Endothelial cell of umbilical vein (primary cell): ENCODE data around the gene SPOP. TPM values are rescaled to one million over a fixed set of nuclear protein-coding genes. Genes with fewer than 3 reads are reported as not detected.

Source experiments
- BruUV-seq: library from RNA; stranded (reverse); fragments of 400-500 nt; replicated peaks from 2 replicates; lab custom pipeline; 2021; lab: Mats Ljungman, UMichigan
- CTCF ChIA-PET: fragments of 300-600, 350-600 bp; sonication (Branson Sonifier 250); formaldehyde crosslinking; loops from one replicate; lab custom pipeline; 2021; ENCODE audit warnings: antibody characterized with exemption, inconsistent platforms; lab: Charles Lee
- POLR2A ChIA-PET: fragments of 300-600, 350-600 bp; sonication (Branson Sonifier 250); formaldehyde crosslinking; loops from one replicate; lab custom pipeline; 2021; ENCODE audit warnings: antibody characterized with exemption, inconsistent platforms; lab: Charles Lee
- DNase-seq: peaks from one replicate; pipeline ENCODE4 v3.0.0-alpha.2; 2011; ENCODE audit warnings: low read depth, low spot score
- FAIRE-seq: peaks from 2 replicates; lab custom pipeline; 2011; peaks lifted over from hg19 to GRCh38; lab: Jason Lieb, UNC
- H2AFZ ChIP-seq: 2 replicates; pipeline ENCODE4 v1.6.0; 2012; ENCODE audit warnings: low read depth, low read length, control low read depth, inconsistent platforms
- H3K27ac ChIP-seq: 2 replicates; pipeline ENCODE4 v1.5.1; 2011; ENCODE audit warnings: low read depth, mild to moderate bottlenecking, control low read depth, low read length, moderate library complexity; ENCODE audit not compliant: insufficient read depth
- H3K27me3 ChIP-seq, 2 experiments: 2 replicates each; pipeline versions ENCODE4 v1.6.0 to v1.6.1; 2011; ENCODE audit warnings: low read length in 2 of 2, mixed read lengths in 1 of 2; ENCODE audit not compliant: control insufficient read depth in 2 of 2, insufficient read depth in 2 of 2
- H3K36me3 ChIP-seq, 2 experiments: 2 replicates in 1 of 2; 3 replicates in 1 of 2; pipeline ENCODE4 v1.5.1; 2011; ENCODE audit warnings: low read length in 2 of 2, mild to moderate bottlenecking in 1 of 2, moderate library complexity in 1 of 2; ENCODE audit not compliant: control insufficient read depth in 2 of 2, insufficient read depth in 2 of 2; ENCODE audit errors: extremely low read depth in 1 of 2
- H3K4me1 ChIP-seq: 3 replicates; pipeline ENCODE4 v1.5.1; 2011; ENCODE audit warnings: mild to moderate bottlenecking, low read length; ENCODE audit not compliant: control insufficient read depth, insufficient read depth; ENCODE audit errors: extremely low read depth
- H3K4me2 ChIP-seq: 2 replicates; pipeline ENCODE4 v1.6.1; 2011; ENCODE audit warnings: low read length, control low read depth, mixed read lengths; ENCODE audit not compliant: insufficient read depth
- H3K4me3 ChIP-seq, 3 experiments: fragments of 200-600 bp in 1 of 3; sonication (generic), shearing (Covaris generic) in 1 of 3; replicated peaks in 1 of 3; 2 replicates each; pipeline ENCODE4 v1.5.1; 2011 to 2016; ENCODE audit warnings: control low read depth in 3 of 3, low read length in 3 of 3, mild to moderate bottlenecking in 2 of 3, inconsistent platforms in 1 of 3, low read depth in 1 of 3, moderate library complexity in 1 of 3; ENCODE audit not compliant: insufficient read depth in 1 of 3
- H3K79me2 ChIP-seq: 2 replicates; pipeline ENCODE4 v1.6.0; 2012; ENCODE audit warnings: low read length, inconsistent platforms; ENCODE audit not compliant: control insufficient read depth, insufficient read depth
- H3K9ac ChIP-seq: replicated peaks from 2 replicates; pipeline ENCODE3; 2011; ENCODE audit warnings: low read length, control low read depth; ENCODE audit not compliant: insufficient read depth; ENCODE audit errors: extremely low read depth
- H3K9me1 ChIP-seq: replicated peaks from 3 replicates; pipeline ENCODE4 v1.6.0; 2011; ENCODE audit warnings: mild to moderate bottlenecking, low read length; ENCODE audit not compliant: control insufficient read depth, insufficient read depth; ENCODE audit errors: extremely low read depth
- H3K9me3 ChIP-seq: replicated peaks from 2 replicates; pipeline ENCODE4 v1.5.1; 2012; ENCODE audit warnings: low read length, inconsistent platforms; ENCODE audit not compliant: control insufficient read depth, insufficient read depth
- H4K20me1 ChIP-seq: replicated peaks from 2 replicates; pipeline ENCODE3; 2011; ENCODE audit warnings: mild to moderate bottlenecking, low read length; ENCODE audit not compliant: control insufficient read depth, insufficient read depth; ENCODE audit errors: extremely low read depth
- GATA2 ChIP-seq: IDR thresholded peaks from 2 replicates; pipeline ENCODE4 v1.7.0; 2011; ENCODE audit warnings: low read depth, mild to moderate bottlenecking, moderate library complexity, mixed read lengths, low read length; ENCODE audit not compliant: insufficient read length, insufficient read depth
- MYC ChIP-seq: IDR thresholded peaks from one replicate; pipeline ENCODE4 v1.6.1; 2011; ENCODE audit warnings: mild to moderate bottlenecking, low read depth, low read length
- POLR2A ChIP-seq: IDR thresholded peaks from 2 replicates; pipeline ENCODE4 v1.6.1; 2012; ENCODE audit warnings: low read depth, mild to moderate bottlenecking, control low read depth, low read length
- POLR2AphosphoS5 ChIP-seq: IDR thresholded peaks from 2 replicates; pipeline ENCODE4 v1.6.1; 2012; ENCODE audit warnings: low read depth, mild to moderate bottlenecking, control low read depth, low read length, moderate library complexity; ENCODE audit not compliant: insufficient read depth
- dilution Hi-C: fragments of 300-500 bp; cut with MboI; formaldehyde crosslinking; loops from one replicate; pipeline ENCODE4 v1.15.0; 2019; ENCODE audit warnings: low sequenced_read_pairs; ENCODE audit not compliant: extremely low pct_ligation_motif_present
- intact Hi-C: fragments of 100-400 bp; cut with micrococcal nuclease; formaldehyde crosslinking; loops from one replicate; pipeline ENCODE4 v1.10.0; 2022
- polyA plus RNA-seq, 4 experiments: library from polyadenylated mRNA; depleted of rRNA in 3 of 4; stranded (reverse) in 3 of 4; unstranded in 1 of 4; fragments of >200 nt; gene quantifications; 2 replicates each; pipeline versions ENCODE4 v1.2.1 to v1.2.3, GENCODE V29; 2011 to 2012; ENCODE audit warnings: missing spikeins in 1 of 4
- total RNA-seq: library from RNA; stranded (reverse); gene quantifications from 2 replicates; pipeline ENCODE4 v1.2.3, GENCODE V29; 2021
- TF ChIP-seq, protein P1 (sequence below): IDR thresholded peaks from 2 replicates; pipeline ENCODE4 v1.6.1; 2011; ENCODE audit not compliant: insufficient read depth, insufficient read length
- TF ChIP-seq, protein P2 (sequence below), 2 donors: IDR thresholded peaks; 1 replicate in 1 of 2; 2 replicates in 1 of 2; pipeline ENCODE4 v1.5.1; 2011; ENCODE audit warnings: low read length in 2 of 2, mild to moderate bottlenecking in 2 of 2, moderate library complexity in 2 of 2, control low read depth in 1 of 2, inconsistent platforms in 1 of 2, low read depth in 1 of 2; ENCODE audit not compliant: insufficient read depth in 1 of 2; ENCODE audit errors: extremely low read depth in 1 of 2

SPOP gene
- total and polyA plus RNA-seq, 2 donors (not counting 3 experiments of a cell fraction or from before 2014, with no cell fraction given): 46.9 to 61.0 TPM

DNA sequence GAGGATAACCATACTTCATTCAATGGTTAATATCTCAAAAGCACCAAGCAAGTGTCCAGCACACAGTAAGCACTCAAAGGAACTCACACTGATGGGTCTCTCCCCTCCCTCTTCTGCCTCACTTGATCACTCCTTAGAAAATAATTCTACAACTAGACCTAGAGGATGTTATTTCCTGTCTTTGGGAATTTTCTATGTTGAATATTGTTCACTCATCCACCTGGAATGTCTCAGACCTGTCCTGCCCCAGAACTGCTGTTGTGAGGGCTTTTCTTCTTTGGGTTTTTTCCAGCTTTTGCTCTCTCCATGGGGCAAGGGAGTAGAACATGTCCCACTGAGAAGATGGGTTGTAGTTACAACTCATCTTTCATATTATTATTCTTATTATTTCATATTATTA lies 76.9 kb downstream of the SPOP start:
- no TSS peak for BruUV-seq
- peaks cover 8 to 17% of the 10 kb centered on the region in 2 experiments for H3K36me3 ChIP-seq
- intact Hi-C loops: no loop called here

DNA sequence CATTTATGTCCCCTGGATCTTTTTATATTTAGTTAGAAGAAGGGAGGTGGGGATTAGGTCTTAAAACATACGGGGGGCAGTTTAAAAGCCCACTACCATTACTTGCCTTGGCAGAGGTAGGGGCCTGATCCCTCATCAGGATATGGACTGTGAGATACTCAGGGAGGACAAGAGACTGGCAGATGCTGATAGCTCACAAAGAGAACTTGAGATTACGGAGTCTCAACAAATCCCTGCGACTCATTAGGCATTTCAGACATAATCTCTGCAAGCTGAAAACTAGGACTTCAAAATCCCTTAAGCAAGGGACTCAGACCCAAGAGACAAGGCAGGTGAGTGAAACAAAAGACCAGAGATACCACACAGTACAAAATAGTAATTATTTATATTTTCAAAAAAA lies 79.0 kb downstream of the SPOP start:
- POLR2A ChIA-PET: no interaction called here
- TF ChIP-seq GATA2 (no peak), POLR2AphosphoS5 (no peak)
- TF ChIP-seq, protein P1, sequence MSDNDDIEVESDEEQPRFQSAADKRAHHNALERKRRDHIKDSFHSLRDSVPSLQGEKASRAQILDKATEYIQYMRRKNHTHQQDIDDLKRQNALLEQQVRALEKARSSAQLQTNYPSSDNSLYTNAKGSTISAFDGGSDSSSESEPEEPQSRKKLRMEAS: no peak
- Histone ChIP-seq H2AFZ (no peak overlapping the region), H3K4me3 (no peak overlapping the region), H3K9me1 (no peaks in the 10 kb centered on the region), H3K9me3 (no peaks in the 10 kb centered on the region), H3K9ac (no peak overlapping the region), H3K27me3 (no peaks in the 10 kb centered on the region), H3K36me3 (peaks cover 9 to 15% of the 10 kb centered on the region in 2 experiments), H4K20me1 (no peaks in the 10 kb centered on the region), H3K79me2 (no peaks in the 10 kb centered on the region), H3K4me1 (peaks cover 7% of the 10 kb centered on the region), H3K4me2 (no peak overlapping the region), H3K27ac (no peak overlapping the region)
- DNase-seq (no peak), FAIRE-seq (no peak)
- BruUV-seq: no TSS peak
- CTCF ChIA-PET: interaction anchor here (1.3 to 3.5 kb wide), 4 partner anchors 9 to 31 kb away, joined by 5 to 15 read pairs (median 8); partner anchors contain the start of gene NXPH3
- dilution Hi-C loops (no loop called here), intact Hi-C loops (no loop called here)

More for the DNA sequence above, 76.9 kb downstream of the SPOP start:
- ChIA-PET POLR2A (no interaction called here), CTCF (interaction anchor here (1.3 to 2.2 kb wide), 2 partner anchors 10 to 95 kb away, joined by 3 to 7 read pairs; no protein-coding TSS in a partner anchor)
- Histone ChIP-seq H3K4me3 (no peak overlapping the region), H3K79me2 (no peaks in the 10 kb centered on the region), H3K9ac (no peak overlapping the region), H3K9me1 (no peaks in the 10 kb centered on the region), H3K9me3 (no peaks in the 10 kb centered on the region), H3K4me2 (no peak overlapping the region), H2AFZ (no peak overlapping the region), H3K27me3 (no peaks in the 10 kb centered on the region), H3K4me1 (peaks cover 7% of the 10 kb centered on the region), H4K20me1 (no peaks in the 10 kb centered on the region), H3K27ac (no peak overlapping the region)
- dilution Hi-C loops: no loop called here
- TF ChIP-seq MYC (no peak), POLR2A (no peak), POLR2AphosphoS5 (no peak)
- TF ChIP-seq, protein P2, sequence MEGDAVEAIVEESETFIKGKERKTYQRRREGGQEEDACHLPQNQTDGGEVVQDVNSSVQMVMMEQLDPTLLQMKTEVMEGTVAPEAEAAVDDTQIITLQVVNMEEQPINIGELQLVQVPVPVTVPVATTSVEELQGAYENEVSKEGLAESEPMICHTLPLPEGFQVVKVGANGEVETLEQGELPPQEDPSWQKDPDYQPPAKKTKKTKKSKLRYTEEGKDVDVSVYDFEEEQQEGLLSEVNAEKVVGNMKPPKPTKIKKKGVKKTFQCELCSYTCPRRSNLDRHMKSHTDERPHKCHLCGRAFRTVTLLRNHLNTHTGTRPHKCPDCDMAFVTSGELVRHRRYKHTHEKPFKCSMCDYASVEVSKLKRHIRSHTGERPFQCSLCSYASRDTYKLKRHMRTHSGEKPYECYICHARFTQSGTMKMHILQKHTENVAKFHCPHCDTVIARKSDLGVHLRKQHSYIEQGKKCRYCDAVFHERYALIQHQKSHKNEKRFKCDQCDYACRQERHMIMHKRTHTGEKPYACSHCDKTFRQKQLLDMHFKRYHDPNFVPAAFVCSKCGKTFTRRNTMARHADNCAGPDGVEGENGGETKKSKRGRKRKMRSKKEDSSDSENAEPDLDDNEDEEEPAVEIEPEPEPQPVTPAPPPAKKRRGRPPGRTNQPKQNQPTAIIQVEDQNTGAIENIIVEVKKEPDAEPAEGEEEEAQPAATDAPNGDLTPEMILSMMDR (IDR thresholded peaks at IDR 0.05; ENCODE audit: extremely low read depth in 1 of 2, insufficient read depth in 1 of 2, low read depth in 1 of 2, low read length in 2 of 2): no peak
- FAIRE-seq (no peak), DNase-seq (no peak)
